Muscle of arm (tissue), 12 donors: ENCODE data around the gene RASAL2. TPM values are rescaled to one million over a fixed set of nuclear protein-coding genes. Genes with fewer than 3 reads are reported as not detected.
"Not testable (repeated sequence)": the region's sequence is repeated elsewhere in the genome, so short reads cannot be mapped to it uniquely, and the experiment has no call there.

Experiments used
- DNase-seq: peaks from one replicate; pipeline ENCODE4 v3.0.0-alpha.2; 2013
- polyA plus RNA-seq, 12 donors: library from polyadenylated mRNA; unstranded; fragments of 120-200 nt; gene quantifications; one replicate each; pipeline ENCODE4 v1.2.1, GENCODE V29; 2013; ENCODE audit not compliant: insufficient read length in 12 of 12

RASAL2 gene
- polyA plus RNA-seq, 12 donors = 12.2 to 19.9 (median 14.4) TPM; not detected in 1

DNA sequence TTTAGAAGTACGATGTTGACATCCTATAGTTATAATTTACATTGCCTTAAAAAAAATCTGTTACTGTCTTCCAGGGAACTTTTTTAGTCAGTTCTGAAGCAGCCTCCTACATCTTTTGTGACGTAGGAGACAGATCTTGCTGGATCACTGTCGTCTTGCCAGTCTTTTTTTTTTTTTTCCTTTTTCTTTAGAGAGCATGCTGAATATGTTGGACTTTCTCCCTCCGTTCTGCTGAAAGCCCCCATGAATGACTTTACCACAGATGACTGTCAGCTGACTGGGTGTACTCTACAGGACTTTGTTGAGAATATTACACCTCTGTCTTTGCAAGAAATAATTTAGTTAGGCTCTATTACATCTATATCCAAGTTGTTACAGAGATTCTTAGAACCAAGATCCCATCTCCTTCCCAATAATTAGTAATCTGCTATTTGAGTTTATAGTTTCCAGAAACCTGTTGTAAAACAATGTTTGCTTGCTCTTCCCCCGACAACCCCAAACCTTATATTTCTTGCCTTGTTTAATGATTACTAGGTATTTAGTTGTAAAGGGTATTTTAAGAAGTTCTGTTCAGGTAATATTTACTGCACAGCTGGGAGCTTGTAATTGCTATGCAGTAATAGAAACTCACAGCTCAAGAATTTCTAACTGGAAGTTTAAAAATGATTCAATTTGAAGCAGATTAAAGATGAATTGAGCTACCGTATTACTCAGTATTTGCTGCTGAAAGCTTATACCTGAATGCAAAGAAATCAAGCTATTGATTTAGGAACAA, 61.8 kb downstream of the RASAL2 start:
- DNase-seq = no peak

DNA sequence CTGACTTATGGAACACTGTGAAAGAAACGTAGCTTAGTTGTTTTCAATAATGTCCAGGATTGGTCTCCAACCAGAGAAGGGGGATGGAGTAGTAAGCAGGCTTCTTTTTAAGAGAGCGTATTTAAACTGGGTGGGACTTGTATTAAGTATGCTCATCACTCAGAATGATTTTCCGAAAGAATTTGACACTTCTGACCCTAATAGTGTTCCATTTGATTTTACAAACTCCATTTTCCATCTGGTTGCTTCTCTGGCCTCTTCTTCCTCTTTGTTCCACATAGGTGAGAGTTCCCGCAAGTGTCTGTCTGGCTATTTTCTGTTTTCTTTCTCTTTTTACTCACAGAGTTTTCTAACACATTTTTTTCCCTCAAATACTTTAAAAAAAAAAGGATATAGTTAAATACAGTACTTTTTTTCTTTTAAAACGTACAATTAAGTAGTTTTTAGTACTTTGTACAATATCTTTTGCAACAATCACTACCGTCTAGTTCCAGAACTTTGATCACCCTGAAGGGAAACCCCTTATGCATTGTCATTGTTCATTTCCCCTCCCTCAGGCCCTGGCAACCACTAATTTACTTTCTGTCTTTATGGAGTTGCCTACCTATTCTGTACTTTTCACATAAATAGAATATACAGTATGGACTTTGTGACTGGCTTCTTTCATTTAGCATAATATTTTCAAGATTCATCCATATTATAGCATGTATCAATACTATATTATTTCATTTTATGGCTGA, 67.0 kb downstream of the RASAL2 start:
- no peak for DNase-seq

DNA sequence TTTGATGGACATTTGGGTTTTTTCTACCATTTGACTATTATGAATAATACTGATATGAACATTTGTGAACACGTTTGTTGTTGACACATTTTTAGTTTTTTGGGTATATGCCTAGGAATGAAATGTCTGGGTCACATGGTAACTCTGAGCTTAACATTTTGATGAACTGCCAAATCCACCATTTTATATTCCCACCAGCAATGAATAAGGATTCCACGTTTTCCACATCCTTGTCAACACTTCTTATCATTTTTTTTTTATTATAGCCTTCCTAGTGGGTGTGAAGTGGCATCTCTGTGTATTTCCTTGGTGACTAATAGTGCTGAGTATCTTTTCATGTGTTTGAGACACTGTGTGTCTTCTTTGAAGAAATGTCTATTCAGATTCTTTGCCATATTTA, 67.6 kb downstream of the RASAL2 start:
- DNase-seq = no peak

DNA sequence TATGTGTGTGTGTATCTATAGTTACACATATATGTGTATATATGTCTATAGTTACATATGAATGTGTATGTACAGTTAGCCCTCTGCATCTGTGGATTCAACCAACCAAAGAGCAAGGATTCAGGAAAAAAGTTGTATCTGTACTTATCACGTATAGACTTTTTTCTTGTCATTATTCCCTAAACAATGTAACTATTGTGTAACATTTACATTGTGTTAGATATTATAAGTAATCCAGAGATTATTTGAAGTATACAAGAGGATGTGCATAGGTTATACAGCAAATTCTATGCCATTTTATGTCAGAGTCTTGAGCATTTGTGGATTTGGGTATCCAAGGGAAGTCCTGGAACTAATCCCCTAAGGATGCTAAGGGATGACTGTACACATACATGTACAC, 71.3 kb downstream of the RASAL2 start:
- DNase-seq = no peak

DNA sequence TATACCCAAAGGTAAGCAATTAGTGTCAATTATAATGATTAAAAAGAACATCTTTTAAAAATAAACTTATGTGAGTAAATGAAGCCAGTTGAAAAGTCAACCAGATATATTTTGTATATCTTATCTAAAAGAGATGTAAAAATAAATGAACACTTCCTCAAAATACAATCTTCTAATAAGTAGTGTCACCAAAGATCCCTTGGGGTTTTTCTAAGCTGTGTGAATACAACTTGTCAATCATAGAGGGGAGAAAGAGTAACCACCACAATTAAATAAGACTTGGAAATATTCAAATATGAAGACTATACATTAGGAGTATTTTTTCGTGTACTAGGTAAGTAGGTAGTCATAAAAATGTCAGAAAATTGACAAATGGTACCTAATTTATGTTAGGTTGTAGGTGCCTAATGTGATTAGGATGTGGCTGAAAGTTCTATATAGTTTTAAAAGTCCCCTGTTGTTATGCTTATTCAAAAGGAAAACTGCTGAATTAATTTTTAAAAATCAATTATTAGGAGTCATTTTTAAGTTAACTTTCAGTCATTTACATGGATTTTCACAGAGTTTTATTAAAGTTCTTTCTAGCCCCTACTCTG, 72.6 kb downstream of the RASAL2 start:
- no peak for DNase-seq

DNA sequence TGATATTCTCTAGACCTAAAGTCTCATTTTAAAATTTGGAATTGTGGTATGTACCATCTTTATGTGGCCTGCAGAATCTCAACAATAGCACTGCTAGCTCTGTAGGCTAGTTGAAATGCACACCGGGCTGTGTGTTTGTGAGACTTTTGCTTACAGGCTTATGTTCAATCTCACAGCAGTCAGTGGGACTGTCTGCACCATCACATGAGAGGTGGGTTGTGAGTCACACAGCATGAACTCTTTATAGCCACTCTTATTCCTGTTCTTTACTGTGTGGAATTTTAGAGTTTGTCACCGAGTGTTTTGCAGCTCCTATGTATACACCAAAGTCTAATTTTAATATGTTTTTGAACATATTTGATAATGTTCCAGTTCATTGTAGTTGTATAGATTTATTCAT, 74.6 kb downstream of the RASAL2 start:
- DNase-seq = no peak

DNA sequence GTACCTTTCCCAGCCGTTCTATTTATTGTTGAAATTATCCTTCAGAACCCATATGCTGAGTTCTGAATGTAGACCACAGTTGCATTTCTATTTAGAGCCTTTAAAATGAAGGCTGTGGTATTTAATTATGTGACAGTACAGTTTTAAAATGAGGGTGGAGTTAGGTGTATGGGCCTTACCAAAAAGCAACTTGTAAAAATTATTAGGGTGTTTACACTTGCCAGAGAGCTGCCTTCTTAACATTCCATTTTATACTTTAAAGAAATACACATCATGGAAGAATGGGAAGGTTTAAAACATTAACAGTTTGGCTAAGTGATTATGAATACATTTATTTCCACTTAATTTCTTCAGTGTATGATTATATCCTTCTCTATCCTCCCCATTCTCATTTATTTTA, 75.7 kb downstream of the RASAL2 start:
- no peak for DNase-seq

DNA sequence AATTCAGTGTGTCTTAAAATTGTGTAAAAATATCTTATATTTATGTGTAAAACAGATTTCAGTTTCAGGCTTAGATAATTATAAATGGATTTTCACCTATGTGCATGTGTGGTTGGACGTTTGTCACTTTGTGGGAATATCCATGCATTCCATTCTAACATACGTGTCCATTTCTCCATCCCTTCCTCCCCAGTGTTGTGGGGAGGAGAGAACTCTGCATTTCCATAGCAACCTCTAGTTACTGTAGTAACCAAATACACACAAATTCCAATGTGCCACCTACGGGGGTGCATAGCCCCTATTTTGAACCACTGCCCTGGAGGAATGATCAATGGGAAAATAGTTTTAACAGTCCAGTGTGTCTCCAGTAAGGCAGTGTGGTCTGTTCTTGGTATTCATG, 79.0 kb downstream of the RASAL2 start:
- DNase-seq = no peak

DNA sequence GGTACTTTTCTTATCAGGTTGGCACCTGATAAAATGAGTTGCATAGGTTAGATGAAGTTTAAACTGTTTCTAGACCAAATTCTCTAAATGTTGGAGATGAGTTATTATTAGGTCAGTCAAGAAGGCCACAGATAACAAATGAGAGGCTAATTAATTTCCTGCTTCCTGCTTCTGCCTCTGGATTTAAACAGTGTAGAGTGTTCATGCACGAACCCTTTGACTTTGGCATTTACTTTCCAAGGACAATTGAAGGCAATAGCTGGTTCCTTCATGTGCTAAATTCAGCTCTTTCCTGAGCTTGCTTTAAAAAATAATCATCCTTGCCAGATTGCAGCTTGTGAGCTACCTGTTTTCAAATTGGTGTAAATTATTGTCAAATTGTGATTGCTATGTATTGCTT, 80.6 kb downstream of the RASAL2 start:
- DNase-seq = no peak

DNA sequence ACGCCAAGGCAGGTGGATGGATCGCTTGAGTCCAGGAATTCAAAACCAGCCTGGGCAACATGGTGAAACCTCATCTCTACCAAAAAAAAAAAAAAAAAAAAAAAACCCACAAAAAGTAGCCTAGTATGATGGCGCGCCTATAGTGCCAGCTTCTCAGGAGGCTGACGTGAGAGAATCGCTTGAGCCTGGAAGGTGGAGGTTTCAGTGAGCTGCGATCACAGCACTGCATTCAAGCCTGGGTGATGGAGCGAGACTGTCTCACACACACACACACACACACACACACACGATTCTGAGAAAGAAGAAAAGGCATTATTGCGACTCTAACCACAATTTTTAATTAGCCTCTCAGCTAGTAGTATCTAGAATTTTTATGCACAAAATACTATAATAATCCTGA, 86.5 kb downstream of the RASAL2 start:
- DNase-seq = no peak

DNA sequence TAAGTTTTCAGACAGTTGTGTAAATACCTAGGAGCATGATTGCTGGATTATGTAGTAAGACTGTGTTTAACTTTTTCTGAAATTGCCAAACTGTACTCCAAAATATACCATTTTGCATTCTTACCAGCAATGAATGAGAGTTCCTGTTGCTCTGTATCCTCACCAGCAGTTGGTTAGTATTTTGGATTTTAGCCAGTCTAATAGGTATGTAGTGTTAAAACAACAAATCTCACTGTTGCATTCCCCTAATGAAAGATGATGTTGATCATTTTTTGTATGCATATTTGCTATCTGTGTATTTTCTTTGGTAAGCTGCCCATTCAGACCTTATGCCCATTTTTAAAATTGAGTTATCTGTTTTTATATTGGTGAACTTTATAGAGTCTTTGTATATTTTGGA, 89.9 kb downstream of the RASAL2 start:
- no peak for DNase-seq

DNA sequence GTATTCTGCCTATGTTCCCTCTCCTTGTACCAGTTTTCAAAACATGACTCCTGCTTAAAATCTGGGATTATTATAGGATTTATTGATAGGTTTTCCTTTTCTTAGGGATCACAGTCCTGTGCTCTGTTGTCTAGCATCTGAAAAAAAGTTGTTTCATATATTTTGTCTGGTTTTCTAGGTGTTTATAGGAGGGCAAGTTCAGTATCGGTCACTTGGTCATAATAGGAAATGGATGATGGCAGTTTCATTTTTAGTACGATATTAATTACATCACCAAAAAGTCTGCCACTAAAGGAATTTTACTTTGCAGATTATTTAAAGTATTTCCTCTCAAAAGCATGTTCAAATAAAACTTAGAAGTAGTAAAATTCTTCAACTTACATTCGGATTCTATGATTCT, 94.4 kb downstream of the RASAL2 start:
- DNase-seq = no peak

DNA sequence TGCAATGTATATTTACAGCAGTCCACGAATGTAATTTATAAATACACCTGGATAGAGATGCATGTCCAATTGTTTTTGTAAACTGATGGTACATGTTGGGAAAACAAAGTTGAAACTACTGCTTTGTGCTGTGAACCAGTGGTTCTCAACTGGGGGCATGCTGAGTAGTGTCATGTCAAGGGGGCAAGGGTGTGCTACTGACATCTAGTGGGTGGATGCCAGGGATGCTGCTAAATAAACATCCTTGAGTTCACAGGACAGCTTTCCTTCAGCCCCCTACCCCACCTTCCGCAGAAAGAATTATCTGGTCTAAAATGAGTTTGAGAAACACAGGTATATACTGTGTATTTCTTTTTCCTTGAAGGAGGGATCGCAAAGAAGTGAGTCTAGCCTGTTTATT, 95.9 kb downstream of the RASAL2 start:
- peak; percentile 4 for DNase-seq

DNA sequence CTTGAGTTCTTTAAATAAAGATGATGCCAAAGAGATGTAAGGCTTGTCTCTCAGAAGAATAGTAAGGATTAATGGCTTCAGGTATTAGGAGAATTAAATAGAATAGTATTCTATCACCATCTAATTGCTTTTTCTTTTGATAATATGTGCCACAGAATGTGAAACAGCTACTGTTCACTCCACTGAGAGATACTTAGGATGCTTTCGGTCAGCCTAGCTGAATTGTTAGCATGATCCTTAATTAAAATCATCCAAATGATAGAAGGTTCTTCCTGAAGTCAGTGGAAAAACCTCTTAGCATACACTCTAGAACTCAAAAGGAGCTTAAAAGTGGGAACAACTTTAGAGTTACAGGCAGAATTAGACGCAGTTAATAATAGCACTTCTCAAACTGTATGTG, 97.0 kb downstream of the RASAL2 start:
- no peak for DNase-seq

DNA sequence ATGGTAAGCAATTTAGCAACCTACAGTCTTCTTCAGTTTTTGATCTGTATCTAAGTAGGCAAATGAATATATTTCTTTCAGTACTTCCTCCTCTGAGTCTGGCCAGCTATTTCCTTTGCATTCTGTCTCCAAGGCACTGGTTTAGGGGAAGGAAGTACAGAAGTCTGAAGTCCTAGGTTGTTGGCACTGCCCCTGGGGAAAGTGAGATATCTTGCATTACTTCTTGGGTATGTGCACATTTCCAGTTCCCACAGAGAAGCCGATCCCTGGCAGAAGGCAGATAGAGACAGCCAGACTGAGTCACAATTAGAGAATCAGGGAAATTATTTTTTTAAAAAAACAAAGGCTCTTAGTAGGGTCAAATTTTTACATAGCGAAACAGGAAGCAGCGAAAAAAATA, 98.8 kb downstream of the RASAL2 start:
- DNase-seq = peak; percentile 12

DNA sequence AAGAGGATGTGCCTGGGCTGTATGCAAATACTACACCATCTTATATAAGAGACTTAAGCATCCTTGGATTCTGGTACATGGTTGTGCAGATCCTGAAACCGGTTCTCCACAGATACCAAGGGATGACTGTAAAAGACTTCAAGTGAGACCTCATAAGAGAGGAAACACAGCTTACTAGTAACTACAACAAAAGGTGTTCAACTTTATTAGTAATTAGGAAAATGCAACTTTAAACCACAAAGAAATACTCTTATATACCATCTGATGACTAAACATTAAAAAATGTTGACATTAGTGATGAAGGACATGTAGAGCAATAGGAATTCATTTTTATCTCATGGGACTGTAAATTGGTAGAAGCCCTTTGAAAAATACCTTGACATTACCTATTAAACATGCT, 102.7 kb downstream of the RASAL2 start:
- no peak for DNase-seq

DNA sequence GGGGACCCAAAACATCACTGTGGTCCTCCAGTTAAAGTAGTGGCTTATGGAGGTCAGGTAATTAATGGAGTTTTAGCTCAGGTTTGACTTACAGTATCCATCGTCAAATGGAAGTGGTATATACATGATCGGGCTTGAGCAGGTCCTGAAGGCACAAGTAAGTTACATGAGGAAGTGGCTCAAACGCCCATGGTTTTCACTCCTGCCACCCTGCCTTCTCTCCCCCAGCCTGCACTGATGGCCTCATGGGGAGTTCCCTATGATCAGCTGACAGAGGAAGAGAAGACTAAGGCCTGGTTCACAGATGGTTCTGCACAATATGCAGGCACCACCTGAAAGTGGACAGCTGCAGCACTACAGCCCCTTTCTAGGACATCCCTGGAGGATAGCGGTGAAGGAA, 108.2 kb downstream of the RASAL2 start:
- not testable (repeated sequence) for DNase-seq

DNA sequence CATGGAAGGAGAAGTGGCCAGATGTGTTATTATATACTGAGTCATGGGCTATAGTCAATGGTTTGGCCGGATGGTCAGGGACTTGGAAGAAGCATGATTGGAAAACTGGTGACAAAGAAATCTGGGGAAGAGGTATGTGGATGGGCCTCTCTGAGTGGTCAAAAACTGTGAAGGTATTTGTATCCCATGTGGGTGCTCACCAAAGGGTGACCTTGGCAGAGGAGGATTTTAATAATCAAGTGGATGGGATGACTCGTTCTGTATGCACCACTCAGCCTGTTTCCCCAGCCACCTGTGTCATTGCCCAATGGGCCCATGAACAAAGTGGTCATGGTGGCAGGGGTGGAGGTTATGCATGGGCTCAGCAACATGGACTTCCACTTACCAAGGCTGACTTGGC, 108.6 kb downstream of the RASAL2 start:
- DNase-seq = not testable (repeated sequence)

DNA sequence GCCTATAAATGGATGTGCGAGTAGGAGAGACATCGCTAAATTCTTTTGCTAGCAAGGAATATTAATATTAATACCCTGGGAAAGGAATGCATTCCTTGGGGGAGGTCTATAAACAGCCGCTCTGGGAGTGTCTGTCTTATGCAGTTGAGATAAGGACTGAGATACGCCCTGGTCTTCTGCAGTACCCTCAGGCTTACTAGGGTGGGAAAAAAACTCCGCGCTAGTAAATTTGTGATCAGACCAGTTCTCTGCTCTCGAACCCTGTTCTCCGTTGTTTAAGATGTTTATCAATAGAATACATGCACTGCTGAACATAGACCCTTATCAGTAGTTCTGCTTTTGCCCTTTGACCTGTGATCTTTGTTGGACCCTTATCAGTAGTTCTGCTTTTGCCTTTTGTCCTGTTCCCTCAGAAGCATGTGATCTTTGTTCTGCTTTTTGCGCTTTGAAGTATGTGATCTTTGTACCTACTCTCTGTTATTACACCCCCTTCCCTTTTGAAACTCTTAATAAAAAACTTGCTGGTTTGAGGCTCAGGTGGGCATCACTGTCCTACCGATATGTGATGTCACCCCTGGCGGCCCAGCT, 114.5 kb downstream of the RASAL2 start:
- not testable (repeated sequence) for DNase-seq

DNA sequence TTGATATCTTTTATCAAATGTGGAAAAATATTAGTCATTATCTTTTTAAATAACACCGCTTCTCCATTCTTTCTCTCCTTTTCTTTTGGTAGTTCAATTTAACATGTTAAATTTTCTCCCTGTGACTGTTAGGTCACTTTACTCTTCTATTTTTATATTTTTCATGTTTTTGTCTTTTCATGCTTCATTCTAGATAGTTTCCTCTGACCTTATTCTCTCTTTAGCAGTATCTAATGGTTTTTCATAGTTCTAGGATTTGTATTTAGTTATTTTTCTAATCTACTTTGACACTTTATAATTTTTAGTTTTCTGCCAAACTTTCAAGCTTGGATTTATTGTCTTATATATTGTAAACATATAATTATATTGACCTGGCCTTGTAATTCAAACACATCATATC, 116.0 kb downstream of the RASAL2 start:
- DNase-seq = no peak

DNA sequence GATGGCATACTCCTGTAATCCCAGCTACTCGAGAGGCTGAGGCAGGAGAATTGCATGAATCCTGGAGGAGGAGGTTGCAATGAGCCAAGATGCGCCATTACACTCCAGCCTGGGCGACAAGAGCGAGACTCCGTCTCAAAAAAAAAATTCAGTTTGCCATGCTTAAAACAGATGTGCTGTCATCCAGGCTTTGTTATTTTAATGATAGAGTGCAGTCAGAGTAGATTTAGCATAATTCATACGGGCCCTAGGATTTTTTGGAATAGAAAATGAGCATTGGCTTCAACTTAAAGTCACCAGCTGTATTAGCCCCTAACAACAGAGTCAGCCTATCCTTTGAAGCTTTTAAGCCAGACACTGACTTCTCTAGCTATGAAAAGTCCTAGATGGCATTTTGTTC, 124.6 kb downstream of the RASAL2 start:
- no peak for DNase-seq

DNA sequence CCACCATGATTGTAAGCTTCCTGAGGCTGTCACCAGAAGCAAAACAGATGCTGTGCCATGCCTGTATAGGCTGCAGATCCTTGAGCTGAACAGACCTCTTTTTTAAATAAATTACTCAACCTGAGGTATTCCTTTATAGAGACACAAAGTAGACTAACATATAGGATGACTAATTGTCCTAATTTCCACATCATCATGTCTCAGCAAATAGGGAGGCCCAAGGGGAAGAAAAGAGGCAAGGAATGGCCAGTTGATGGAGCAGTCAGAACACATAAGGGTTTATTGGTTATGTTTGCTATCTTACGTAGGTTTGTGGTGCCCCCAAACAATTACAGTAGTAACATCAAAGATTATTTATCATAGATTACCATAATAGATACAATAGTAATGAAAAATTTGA, 126.2 kb downstream of the RASAL2 start:
- DNase-seq = no peak

DNA sequence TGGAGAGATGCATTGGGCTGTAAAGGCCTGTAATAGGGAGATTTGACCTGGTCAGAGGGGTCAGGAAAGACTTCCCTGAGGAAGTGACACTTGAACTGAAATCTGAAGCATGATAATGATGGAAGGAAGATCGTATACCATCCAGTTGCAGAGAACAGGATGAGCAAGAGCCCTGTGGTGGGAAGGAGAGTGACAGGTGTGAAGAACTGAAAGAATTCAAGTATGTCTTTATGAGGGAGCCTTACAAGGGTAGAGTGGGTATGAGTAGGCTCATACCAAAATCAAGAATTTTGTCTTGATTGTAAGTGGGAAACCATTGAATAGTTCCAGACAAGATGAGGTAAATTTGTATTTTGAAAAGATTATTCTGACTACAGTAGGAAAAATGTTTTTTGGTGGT, 129.4 kb downstream of the RASAL2 start:
- no peak for DNase-seq
